Dermis microvascular lymphatic vessel endothelial cell (primary cell): Measurements from ENCODE around the gene FBXL3. TPM values are rescaled to one million over a fixed set of nuclear protein-coding genes. Genes with fewer than 3 reads are reported as not detected.

Experiments
- DNase-seq, 2 donors: peaks; one replicate each; pipeline versions ENCODE4 v3.0.0 to v3.0.0-alpha.2; 2010; ENCODE audit warnings: low read depth in 2 of 2
- total RNA-seq: library from RNA; depleted of rRNA; stranded (reverse); fragments of >200 nt; gene quantifications from 2 replicates; pipeline ENCODE4 v1.2.1, GENCODE V29; 2014

FBXL3 gene
- 52.6 and 64.4 TPM in 2 replicates for total RNA-seq

GRCh38 chr13:77026861-77027621 lies at the start of gene FBXL3:
TSS of gene FBXL3 (minus strand) at chr13:77027159. CDS start at chr13:77021860, 5,299 bp downstream.
- DNase-seq: peak; percentile 44 to 87

GRCh38 chr13:77067519-77067918 lies 40.6 kb upstream of the FBXL3 start:
- no peak for DNase-seq

GRCh38 chr13:77065461-77066147 lies 38.6 kb upstream of the FBXL3 start:
- DNase-seq: no peak

- no peak for DNase-seq
Observed at GRCh38 chr13:77062097-77062496, 35.1 kb upstream of the FBXL3 start.

- no peak for DNase-seq
Observed at GRCh38 chr13:77061362-77061761, 34.4 kb upstream of the FBXL3 start.

- no peak for DNase-seq
Observed at GRCh38 chr13:77056886-77057285, 29.9 kb upstream of the FBXL3 start.

- DNase-seq: no peak
Observed at GRCh38 chr13:77056382-77056781, 29.4 kb upstream of the FBXL3 start.

GRCh38 chr13:77055158-77055557 lies 28.2 kb upstream of the FBXL3 start:
- no peak for DNase-seq

GRCh38 chr13:77053192-77053591 lies 26.2 kb upstream of the FBXL3 start:
- no peak for DNase-seq

GRCh38 chr13:77048681-77049080 lies 21.7 kb upstream of the FBXL3 start:
- no peak for DNase-seq

- no peak for DNase-seq
Observed at GRCh38 chr13:77047649-77048343, 20.8 kb upstream of the FBXL3 start.

- DNase-seq: no peak
Observed at GRCh38 chr13:77042566-77043177, 15.7 kb upstream of the FBXL3 start.

- DNase-seq: no peak
Observed at GRCh38 chr13:77040835-77041234, 13.9 kb upstream of the FBXL3 start.

- no peak for DNase-seq
Observed at GRCh38 chr13:77040076-77040475, 13.1 kb upstream of the FBXL3 start.

- DNase-seq: peak in 1 of 2 donors; percentile 41
Observed at GRCh38 chr13:77038907-77039480, 12.0 kb upstream of the FBXL3 start.

GRCh38 chr13:77036279-77036678 lies 9.3 kb upstream of the FBXL3 start:
- no peak for DNase-seq

GRCh38 chr13:77034881-77035280 lies 7.9 kb upstream of the FBXL3 start:
- no peak for DNase-seq

GRCh38 chr13:77033717-77034302 lies 6.9 kb upstream of the FBXL3 start:
- DNase-seq: no peak

GRCh38 chr13:77031656-77032243 lies 4.8 kb upstream of the FBXL3 start:
- DNase-seq: no peak

GRCh38 chr13:77029436-77029835 lies 2.5 kb upstream of the FBXL3 start:
- DNase-seq: no peak

GRCh38 chr13:77028202-77028601 lies 1.2 kb upstream of the FBXL3 start:
- DNase-seq: peak in 1 of 2 donors; percentile 72
